GM19463 (cell line): Measurements from ENCODE around the gene RTEL1.
"Not testable (repeated sequence)": the region's sequence is repeated elsewhere in the genome, so short reads cannot be mapped to it uniquely, and the experiment has no call there.

ENCODE experiments used
- ATAC-seq: cut with Tn5 transposase; IDR thresholded peaks from one replicate; pipeline ENCODE4 v1.9.1; 2021; ENCODE audit warnings: mild to moderate bottlenecking, moderate library complexity; ENCODE audit not compliant: unreplicated experiment

The RTEL1 gene

GRCh38 chr20:63665708-63666107, 7.6 kb downstream of the RTEL1 start:
- no peak for ATAC-seq

- no peak for ATAC-seq
Observed at GRCh38 chr20:63667858-63668257, 9.7 kb downstream of the RTEL1 start.

GRCh38 chr20:63668351-63668750, 10.2 kb downstream of the RTEL1 start:
- no peak for ATAC-seq

- not testable (repeated sequence) for ATAC-seq
Observed at GRCh38 chr20:63671695-63672094, 13.6 kb downstream of the RTEL1 start.

GRCh38 chr20:63672666-63673065, 14.6 kb downstream of the RTEL1 start:
- no peak for ATAC-seq

- no peak for ATAC-seq
Observed at GRCh38 chr20:63673951-63674350, 15.8 kb downstream of the RTEL1 start.

GRCh38 chr20:63675681-63676368, 17.7 kb downstream of the RTEL1 start:
- ATAC-seq, result no peak

- ATAC-seq, result no peak
Observed at GRCh38 chr20:63678071-63678470, 20.0 kb downstream of the RTEL1 start.

GRCh38 chr20:63678667-63679465, 20.8 kb downstream of the RTEL1 start:
- ATAC-seq, result no peak

- ATAC-seq, result no peak
Observed at GRCh38 chr20:63679799-63680305, 21.7 kb downstream of the RTEL1 start.

- no peak for ATAC-seq
Observed at GRCh38 chr20:63680427-63680826, 22.3 kb downstream of the RTEL1 start.

GRCh38 chr20:63680857-63681608, 22.9 kb downstream of the RTEL1 start:
- no peak for ATAC-seq

GRCh38 chr20:63681609-63682142, 23.6 kb downstream of the RTEL1 start:
- ATAC-seq, result no peak

GRCh38 chr20:63682384-63683139, 24.4 kb downstream of the RTEL1 start:
- ATAC-seq, result no peak

- ATAC-seq, result no peak
Observed at GRCh38 chr20:63685269-63686026, 27.3 kb downstream of the RTEL1 start.

GRCh38 chr20:63686094-63686491, 28.0 kb downstream of the RTEL1 start:
- ATAC-seq, result no peak

- ATAC-seq, result no peak
Observed at GRCh38 chr20:63686492-63687321, 28.6 kb downstream of the RTEL1 start.

- no peak for ATAC-seq
Observed at GRCh38 chr20:63687419-63688178, 29.5 kb downstream of the RTEL1 start.
